Measurements from ENCODE around the gene RANBP17.
"Not testable (repeated sequence)": the region's sequence is repeated elsewhere in the genome, so short reads cannot be mapped to it uniquely, and the experiment has no call there.

RANBP17 gene

GRCh38 chr5:170913573-170913972 is 51.8 kb downstream of the RANBP17 start:
- TF ChIP-seq FOXA1 (IDR thresholded peaks at IDR 0.05) (no peak), HDGF (IDR thresholded peaks at IDR 0.05; ENCODE audit: borderline replicate concordance) (no peak), PKNOX1 (IDR thresholded peaks at IDR 0.05) (no peak), SP1 (IDR thresholded peaks at IDR 0.05) (no peak), ELF4 (IDR thresholded peaks at IDR 0.05) (no peak), TARDBP (IDR thresholded peaks at IDR 0.05) (no peak), L3MBTL2 (conservative IDR thresholded peaks at IDR 0.05) (no peak)
- POLR2A ChIA-PET, result no interaction called here
- CTCF ChIA-PET, result interaction anchor here (1.0 kb wide), 1 partner anchor 33 kb away, joined by 4 read pairs; no protein-coding TSS in a partner anchor
- DNase-seq (ENCODE audit: extremely low spot score), result no peak

GRCh38 chr5:170917113-170917512 is 55.3 kb downstream of the RANBP17 start:
- POLR2A ChIA-PET, result no interaction called here
- CTCF ChIA-PET, result no interaction called here
- DNase-seq (ENCODE audit: extremely low spot score), result no peak
- TF ChIP-seq ZNF384 (IDR thresholded peaks at IDR 0.05), result no peak
- no peak for TF ChIP-seq LEF1 (IDR thresholded peaks at IDR 0.05; ENCODE audit: borderline replicate concordance)
- no peak for TF ChIP-seq SUZ12 (IDR thresholded peaks at IDR 0.05)
- no peak for TF ChIP-seq ELF4 (IDR thresholded peaks at IDR 0.05)

DNA sequence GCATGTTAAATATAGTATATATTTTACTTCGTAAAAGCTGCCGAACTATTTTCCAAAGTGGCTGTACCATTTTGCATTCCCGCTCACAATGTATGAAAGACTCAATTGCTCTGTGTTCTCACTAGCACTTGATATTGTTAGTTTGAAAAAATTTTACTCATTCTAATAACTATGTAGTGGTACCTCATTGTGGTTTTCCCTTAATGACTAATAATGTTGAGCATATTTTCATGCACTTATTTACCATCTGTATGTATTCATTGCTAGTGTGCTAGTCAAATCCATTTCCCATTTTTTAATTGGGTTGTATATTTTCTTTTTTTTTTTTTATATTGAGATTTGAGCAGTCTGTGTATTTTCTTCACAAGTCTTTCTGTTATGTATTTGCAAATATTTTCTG is 58.4 kb downstream of the RANBP17 start:
- POLR2A ChIA-PET, result no interaction called here
- TF ChIP-seq FOXM1 (IDR thresholded peaks at IDR 0.05; ENCODE audit: borderline replicate concordance) (no peak), SUZ12 (IDR thresholded peaks at IDR 0.05) (no peak), ELF4 (IDR thresholded peaks at IDR 0.05) (no peak), NFRKB (IDR thresholded peaks at IDR 0.05) (no peak), LEF1 (IDR thresholded peaks at IDR 0.05; ENCODE audit: borderline replicate concordance) (no peak), ZNF384 (IDR thresholded peaks at IDR 0.05) (no peak), BHLHE40 (IDR thresholded peaks at IDR 0.05; ENCODE audit: borderline replicate concordance) (no peak), PKNOX1 (IDR thresholded peaks at IDR 0.05) (no peak), L3MBTL2 (conservative IDR thresholded peaks at IDR 0.05) (no peak), CTBP1 (IDR thresholded peaks at IDR 0.05; ENCODE audit: borderline replicate concordance) (no peak)
- CTCF ChIA-PET, result no interaction called here
- DNase-seq (ENCODE audit: extremely low spot score), result no peak

GRCh38 chr5:170922331-170922730 is 60.5 kb downstream of the RANBP17 start:
- POLR2A ChIA-PET; DNase-seq (ENCODE audit: extremely low spot score): not testable (repeated sequence)
- CTCF ChIA-PET, result interaction anchor here (0.6 kb wide), 1 partner anchor 104 kb away, joined by 3 read pairs; no protein-coding TSS in a partner anchor

- ChIA-PET POLR2A (no interaction called here), CTCF (no interaction called here)
- TF ChIP-seq NFRKB (IDR thresholded peaks at IDR 0.05) (no peak), FOXM1 (IDR thresholded peaks at IDR 0.05; ENCODE audit: borderline replicate concordance) (no peak), SP1 (IDR thresholded peaks at IDR 0.05) (no peak), ARNT (IDR thresholded peaks at IDR 0.05) (no peak), HDGF (IDR thresholded peaks at IDR 0.05; ENCODE audit: borderline replicate concordance) (no peak), FOXK2 (IDR thresholded peaks at IDR 0.05) (no peak), TARDBP (IDR thresholded peaks at IDR 0.05) (no peak), PKNOX1 (IDR thresholded peaks at IDR 0.05) (no peak), L3MBTL2 (conservative IDR thresholded peaks at IDR 0.05) (no peak), SUZ12 (IDR thresholded peaks at IDR 0.05) (no peak), FOXA1 (IDR thresholded peaks at IDR 0.05) (no peak), ZNF384 (IDR thresholded peaks at IDR 0.05) (no peak), CTBP1 (IDR thresholded peaks at IDR 0.05; ENCODE audit: borderline replicate concordance) (no peak)
- no peak for DNase-seq (ENCODE audit: extremely low spot score)
These were observed 62.2 kb downstream of the RANBP17 start for GRCh38 chr5:170923910-170924620.

DNA sequence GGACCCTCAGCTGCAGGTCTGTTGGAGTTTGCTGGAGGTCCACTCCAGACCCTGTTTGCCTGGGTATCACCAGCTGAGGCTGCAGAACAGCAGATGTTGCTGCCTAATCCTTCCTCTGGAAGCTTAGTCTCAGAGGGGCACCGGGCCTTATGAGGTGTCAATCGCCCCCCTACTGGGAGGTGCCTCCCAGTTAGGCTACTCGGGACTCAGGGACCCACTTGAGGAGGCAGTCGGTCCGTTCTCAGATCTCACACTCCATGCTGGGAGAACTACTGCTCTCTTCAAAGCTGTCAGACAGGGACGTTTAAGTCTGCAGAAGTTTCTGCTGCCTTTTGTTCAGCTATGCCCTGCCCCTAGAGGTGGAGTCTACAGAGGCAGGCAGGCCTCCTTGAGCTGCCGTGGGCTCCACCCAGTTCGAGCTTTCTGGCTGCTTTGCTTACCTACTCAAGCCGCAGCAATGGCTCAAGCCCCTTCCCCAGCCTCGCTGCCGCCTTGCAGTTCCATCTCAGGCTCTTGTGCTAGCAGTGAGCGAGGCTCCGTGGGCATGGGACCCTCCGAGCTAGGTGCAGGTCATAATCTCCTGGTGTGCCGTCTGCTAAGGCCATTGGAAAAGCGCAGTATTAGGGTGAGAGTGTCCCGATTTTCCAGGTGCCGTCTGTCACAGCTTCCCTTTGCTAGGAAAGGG is 73.9 kb downstream of the RANBP17 start:
- DNase-seq (ENCODE audit: extremely low spot score); POLR2A ChIA-PET: not testable (repeated sequence)
- CTCF ChIA-PET, result interaction anchor here (0.6 kb wide), 1 partner anchor 199 kb away, joined by 4 read pairs; no protein-coding TSS in a partner anchor

DNA sequence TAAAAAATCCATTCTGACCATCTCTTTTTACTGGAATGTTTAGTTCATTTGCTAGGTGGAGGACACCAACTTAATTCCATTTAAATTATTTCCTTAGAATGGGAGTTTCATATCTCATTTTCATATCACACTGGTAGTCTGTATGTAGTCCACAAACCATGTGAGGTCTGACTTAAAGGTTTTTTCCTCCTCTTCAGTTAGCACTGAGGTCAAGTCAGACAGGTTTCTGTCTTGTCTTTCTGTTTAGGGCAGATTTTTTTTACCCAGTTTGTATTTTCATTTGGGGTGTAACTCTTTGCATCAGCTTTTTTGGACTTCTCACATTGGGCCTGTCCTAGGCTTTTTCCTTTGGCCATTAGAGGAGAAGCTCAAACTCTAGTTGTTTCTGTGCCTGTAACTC is 75.3 kb downstream of the RANBP17 start:
- TF ChIP-seq ARNT (IDR thresholded peaks at IDR 0.05) (no peak), FOXK2 (IDR thresholded peaks at IDR 0.05) (no peak), NFRKB (IDR thresholded peaks at IDR 0.05) (no peak), FOXA1 (IDR thresholded peaks at IDR 0.05) (no peak), SP1 (IDR thresholded peaks at IDR 0.05) (no peak), TARDBP (IDR thresholded peaks at IDR 0.05) (no peak), L3MBTL2 (conservative IDR thresholded peaks at IDR 0.05) (no peak), BHLHE40 (IDR thresholded peaks at IDR 0.05; ENCODE audit: borderline replicate concordance) (no peak), PKNOX1 (IDR thresholded peaks at IDR 0.05) (no peak), FOXM1 (IDR thresholded peaks at IDR 0.05; ENCODE audit: borderline replicate concordance) (no peak), HDGF (IDR thresholded peaks at IDR 0.05; ENCODE audit: borderline replicate concordance) (no peak), SUZ12 (IDR thresholded peaks at IDR 0.05) (no peak), ELF4 (IDR thresholded peaks at IDR 0.05) (no peak)
- no peak for DNase-seq (ENCODE audit: extremely low spot score)
- ChIA-PET POLR2A (no interaction called here), CTCF (no interaction called here)

Data from HEK293T (cell line).